Measurements from ENCODE around the gene RELN.

RELN gene

GRCh38 chr7:103796327-103796962, 193.0 kb downstream of the RELN start:
- Histone ChIP-seq H3K27me3 (ENCODE audit: insufficient read depth, low read length) (no peaks in the 10 kb centered on the region), H3K18ac (ENCODE audit: low read length) (no peak overlapping the region), H3K79me2 (ENCODE audit: control insufficient read depth, insufficient read depth, low read length, poor library complexity) (no peaks in the 10 kb centered on the region), H4K8ac (ENCODE audit: low read depth, low read length) (no peak overlapping the region), H3K4ac (ENCODE audit: low read depth, low read length) (no peak overlapping the region), H3K27ac (ENCODE audit: low read depth, low read length) (no peak overlapping the region), H3K23ac (ENCODE audit: low read length) (no peak overlapping the region), H4K12ac (ENCODE audit: low read depth, low read length) (no peak overlapping the region), H2BK5ac (ENCODE audit: low read depth, low read length, poor library complexity) (no peak overlapping the region), H3K4me1 (ENCODE audit: control insufficient read depth in 1 of 2, insufficient read depth in 2 of 2, low read length in 2 of 2) (no peaks in the 10 kb centered on the region), H3K36me3 (ENCODE audit: control insufficient read depth in 1 of 2, insufficient read depth in 2 of 2, low read length in 2 of 2) (no peaks in the 10 kb centered on the region), H3K9ac (ENCODE audit: low read length) (no peak overlapping the region), H2BK12ac (ENCODE audit: low read length) (no peak overlapping the region), H2AK5ac (ENCODE audit: low read length) (no peak overlapping the region), H2AFZ (ENCODE audit: insufficient read depth, low read length, poor library complexity) (no peak overlapping the region), H3K79me1 (ENCODE audit: low read length) (no peaks in the 10 kb centered on the region), H3K4me2 (ENCODE audit: low read length) (no peak overlapping the region), H3K9me3 (ENCODE audit: insufficient read depth, low read depth, low read length) (no peaks in the 10 kb centered on the region), H3K14ac (ENCODE audit: low read length) (no peak overlapping the region), H2BK120ac (ENCODE audit: insufficient read depth, low read length, poor library complexity) (no peak overlapping the region), H3K4me3 (ENCODE audit: low read depth, low read length) (no peak overlapping the region), H4K91ac (ENCODE audit: low read depth, low read length) (no peak overlapping the region)
- DNase-seq = no peak
- WGBS (ENCODE audit: extremely low coverage, insufficient coverage, insufficient read length) = no CpG with 5 or more reads among the region's 7 CpGs

GRCh38 chr7:103795787-103796186, 193.7 kb downstream of the RELN start:
- no peak overlapping the region for H3K9ac ChIP-seq (ENCODE audit: low read length)
- H4K8ac ChIP-seq (ENCODE audit: low read depth, low read length) = no peak overlapping the region
- no peak overlapping the region for H3K4ac ChIP-seq (ENCODE audit: low read depth, low read length)
- H3K9me3 ChIP-seq (ENCODE audit: insufficient read depth, low read depth, low read length) = no peaks in the 10 kb centered on the region
- no peaks in the 10 kb centered on the region for H3K36me3 ChIP-seq (ENCODE audit: control insufficient read depth in 1 of 2, insufficient read depth in 2 of 2, low read length in 2 of 2)
- no peak overlapping the region for H2AK5ac ChIP-seq (ENCODE audit: low read length)
- H3K4me1 ChIP-seq (ENCODE audit: control insufficient read depth in 1 of 2, insufficient read depth in 2 of 2, low read length in 2 of 2) = no peaks in the 10 kb centered on the region
- no peak overlapping the region for H2BK5ac ChIP-seq (ENCODE audit: low read depth, low read length, poor library complexity)
- H2AFZ ChIP-seq (ENCODE audit: insufficient read depth, low read length, poor library complexity) = no peak overlapping the region
- H4K12ac ChIP-seq (ENCODE audit: low read depth, low read length) = no peak overlapping the region
- DNase-seq = no peak
- no peak overlapping the region for H3K4me2 ChIP-seq (ENCODE audit: low read length)
- no peaks in the 10 kb centered on the region for H3K79me2 ChIP-seq (ENCODE audit: control insufficient read depth, insufficient read depth, low read length, poor library complexity)
- no peaks in the 10 kb centered on the region for H3K27me3 ChIP-seq (ENCODE audit: insufficient read depth, low read length)
- H3K4me3 ChIP-seq (ENCODE audit: low read depth, low read length) = no peak overlapping the region
- no peak overlapping the region for H3K14ac ChIP-seq (ENCODE audit: low read length)
- no peak overlapping the region for H3K27ac ChIP-seq (ENCODE audit: low read depth, low read length)
- no peaks in the 10 kb centered on the region for H3K79me1 ChIP-seq (ENCODE audit: low read length)
- H2BK120ac ChIP-seq (ENCODE audit: insufficient read depth, low read length, poor library complexity) = no peak overlapping the region
- H2BK12ac ChIP-seq (ENCODE audit: low read length) = no peak overlapping the region
- no peak overlapping the region for H4K91ac ChIP-seq (ENCODE audit: low read depth, low read length)
- no peak overlapping the region for H3K23ac ChIP-seq (ENCODE audit: low read length)
- no peak overlapping the region for H3K18ac ChIP-seq (ENCODE audit: low read length)

GRCh38 chr7:103795107-103795506, 194.4 kb downstream of the RELN start:
- H2BK5ac ChIP-seq (ENCODE audit: low read depth, low read length, poor library complexity) = no peak overlapping the region
- no peak overlapping the region for H4K8ac ChIP-seq (ENCODE audit: low read depth, low read length)
- no peak overlapping the region for H3K14ac ChIP-seq (ENCODE audit: low read length)
- H3K9ac ChIP-seq (ENCODE audit: low read length) = no peak overlapping the region
- H4K12ac ChIP-seq (ENCODE audit: low read depth, low read length) = no peak overlapping the region
- H3K18ac ChIP-seq (ENCODE audit: low read length) = no peak overlapping the region
- DNase-seq = no peak
- H2AFZ ChIP-seq (ENCODE audit: insufficient read depth, low read length, poor library complexity) = no peak overlapping the region
- no peaks in the 10 kb centered on the region for H3K9me3 ChIP-seq (ENCODE audit: insufficient read depth, low read depth, low read length)
- WGBS (ENCODE audit: extremely low coverage, insufficient coverage, insufficient read length) = no CpG with 5 or more reads among the region's 1 CpG
- no peak overlapping the region for H2AK5ac ChIP-seq (ENCODE audit: low read length)
- no peak overlapping the region for H4K91ac ChIP-seq (ENCODE audit: low read depth, low read length)
- H2BK120ac ChIP-seq (ENCODE audit: insufficient read depth, low read length, poor library complexity) = no peak overlapping the region
- no peaks in the 10 kb centered on the region for H3K79me2 ChIP-seq (ENCODE audit: control insufficient read depth, insufficient read depth, low read length, poor library complexity)
- no peak overlapping the region for H3K27ac ChIP-seq (ENCODE audit: low read depth, low read length)
- H3K4me3 ChIP-seq (ENCODE audit: low read depth, low read length) = no peak overlapping the region
- H3K23ac ChIP-seq (ENCODE audit: low read length) = no peak overlapping the region
- H3K27me3 ChIP-seq (ENCODE audit: insufficient read depth, low read length) = no peaks in the 10 kb centered on the region
- H3K79me1 ChIP-seq (ENCODE audit: low read length) = no peaks in the 10 kb centered on the region
- H3K4me2 ChIP-seq (ENCODE audit: low read length) = no peak overlapping the region
- no peaks in the 10 kb centered on the region for H3K36me3 ChIP-seq (ENCODE audit: control insufficient read depth in 1 of 2, insufficient read depth in 2 of 2, low read length in 2 of 2)
- no peak overlapping the region for H3K4ac ChIP-seq (ENCODE audit: low read depth, low read length)
- no peaks in the 10 kb centered on the region for H3K4me1 ChIP-seq (ENCODE audit: control insufficient read depth in 1 of 2, insufficient read depth in 2 of 2, low read length in 2 of 2)
- no peak overlapping the region for H2BK12ac ChIP-seq (ENCODE audit: low read length)

GRCh38 chr7:103794424-103794823, 195.0 kb downstream of the RELN start:
- Histone ChIP-seq H3K36me3 (ENCODE audit: control insufficient read depth in 1 of 2, insufficient read depth in 2 of 2, low read length in 2 of 2) (no peaks in the 10 kb centered on the region), H3K27me3 (ENCODE audit: insufficient read depth, low read length) (no peaks in the 10 kb centered on the region), H3K4me3 (ENCODE audit: low read depth, low read length) (no peak overlapping the region), H3K4me2 (ENCODE audit: low read length) (no peak overlapping the region), H3K27ac (ENCODE audit: low read depth, low read length) (no peak overlapping the region), H2AFZ (ENCODE audit: insufficient read depth, low read length, poor library complexity) (no peak overlapping the region), H2BK120ac (ENCODE audit: insufficient read depth, low read length, poor library complexity) (no peak overlapping the region), H3K14ac (ENCODE audit: low read length) (no peak overlapping the region), H4K12ac (ENCODE audit: low read depth, low read length) (no peak overlapping the region), H3K79me2 (ENCODE audit: control insufficient read depth, insufficient read depth, low read length, poor library complexity) (no peaks in the 10 kb centered on the region), H3K9me3 (ENCODE audit: insufficient read depth, low read depth, low read length) (no peaks in the 10 kb centered on the region), H3K9ac (ENCODE audit: low read length) (no peak overlapping the region), H3K4me1 (ENCODE audit: control insufficient read depth in 1 of 2, insufficient read depth in 2 of 2, low read length in 2 of 2) (no peaks in the 10 kb centered on the region), H4K8ac (ENCODE audit: low read depth, low read length) (no peak overlapping the region), H3K18ac (ENCODE audit: low read length) (no peak overlapping the region), H4K91ac (ENCODE audit: low read depth, low read length) (no peak overlapping the region), H3K23ac (ENCODE audit: low read length) (no peak overlapping the region), H3K4ac (ENCODE audit: low read depth, low read length) (no peak overlapping the region), H2BK5ac (ENCODE audit: low read depth, low read length, poor library complexity) (no peak overlapping the region), H2BK12ac (ENCODE audit: low read length) (no peak overlapping the region), H3K79me1 (ENCODE audit: low read length) (no peaks in the 10 kb centered on the region), H2AK5ac (ENCODE audit: low read length) (no peak overlapping the region)
- DNase-seq = no peak
- no CpG with 5 or more reads among the region's 1 CpG for WGBS (ENCODE audit: extremely low coverage, insufficient coverage, insufficient read length)
